NCI-H1417 treated with DMSO at 0.1 percent for 48 hours (cell line): Measurements from ENCODE around the gene PHYHIPL.
A peak's percentile ranks its signal among the peaks of the same experiment; 100 is the strongest.

Experiments used
- DNase-seq: peaks from one replicate; lab custom pipeline; 2025; lab: John Stamatoyannopoulos, UW

The PHYHIPL gene

GRCh38 chr10:59176241-59177030 is at the start of gene PHYHIPL:
TSS of gene PHYHIPL (plus strand) at chr10:59176643. CDS start at chr10:59176854, 211 bp downstream.
- peak; percentile 44 for DNase-seq

GRCh38 chr10:59126991-59127390 is 49.5 kb upstream of the PHYHIPL start:
- no peak for DNase-seq

GRCh38 chr10:59127991-59128390 is 48.5 kb upstream of the PHYHIPL start:
- DNase-seq: no peak

GRCh38 chr10:59129867-59130266 is 46.6 kb upstream of the PHYHIPL start:
- DNase-seq: no peak

GRCh38 chr10:59131666-59132065 is 44.8 kb upstream of the PHYHIPL start:
- DNase-seq: no peak

GRCh38 chr10:59133841-59134593 is 42.4 kb upstream of the PHYHIPL start:
- no peak for DNase-seq

GRCh38 chr10:59134785-59135184 is 41.7 kb upstream of the PHYHIPL start:
- DNase-seq: no peak

- no peak for DNase-seq
Measured at GRCh38 chr10:59135275-59135674, 41.2 kb upstream of the PHYHIPL start.

GRCh38 chr10:59138052-59138451 is 38.4 kb upstream of the PHYHIPL start:
- DNase-seq: no peak

- no peak for DNase-seq
Measured at GRCh38 chr10:59143544-59143943, 32.9 kb upstream of the PHYHIPL start.

GRCh38 chr10:59148701-59149100 is 27.7 kb upstream of the PHYHIPL start:
- no peak for DNase-seq

GRCh38 chr10:59155556-59155955 is 20.9 kb upstream of the PHYHIPL start:
- no peak for DNase-seq

GRCh38 chr10:59167512-59167911 is 8.9 kb upstream of the PHYHIPL start:
- no peak for DNase-seq

- DNase-seq: no peak
Measured at GRCh38 chr10:59172567-59172966, 3.9 kb upstream of the PHYHIPL start.

- DNase-seq: no peak
Measured at GRCh38 chr10:59173414-59173813, 3.0 kb upstream of the PHYHIPL start.

GRCh38 chr10:59175538-59176240 is 754 bp upstream of the PHYHIPL start:
- DNase-seq: peak; percentile 16

GRCh38 chr10:59177031-59177797 is 771 bp downstream of the PHYHIPL start:
- DNase-seq: peak; percentile 15

- DNase-seq: no peak
Measured at GRCh38 chr10:59177836-59178235, 1.4 kb downstream of the PHYHIPL start.

- DNase-seq: no peak
Measured at GRCh38 chr10:59179068-59179467, 2.6 kb downstream of the PHYHIPL start.

- no peak for DNase-seq
Measured at GRCh38 chr10:59180689-59181270, 4.3 kb downstream of the PHYHIPL start.

GRCh38 chr10:59181668-59182067 is 5.2 kb downstream of the PHYHIPL start:
- DNase-seq: no peak

- no peak for DNase-seq
Measured at GRCh38 chr10:59190332-59190731, 13.9 kb downstream of the PHYHIPL start.
